ENCODE results near the gene GABRG1.

DNA sequence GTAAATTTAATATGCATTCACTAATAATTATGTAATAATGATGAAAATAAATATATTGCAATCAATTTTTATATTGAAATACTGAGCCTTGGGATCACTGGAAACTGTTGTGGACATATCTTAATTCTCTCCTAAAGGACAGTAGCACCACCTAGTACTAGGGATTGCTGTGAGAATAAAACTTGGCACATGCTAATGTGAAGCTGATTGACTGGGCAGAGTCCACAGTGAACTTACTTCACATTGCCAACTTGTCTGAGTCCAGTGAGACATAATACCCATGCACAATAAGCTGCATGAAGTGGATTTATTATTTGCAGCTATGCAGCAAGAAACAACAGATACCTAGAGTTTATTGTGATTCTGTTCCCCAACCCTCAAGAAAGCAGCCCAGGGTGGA lies 131.1 kb downstream of the GABRG1 start:
- TF ChIP-seq, protein P1, sequence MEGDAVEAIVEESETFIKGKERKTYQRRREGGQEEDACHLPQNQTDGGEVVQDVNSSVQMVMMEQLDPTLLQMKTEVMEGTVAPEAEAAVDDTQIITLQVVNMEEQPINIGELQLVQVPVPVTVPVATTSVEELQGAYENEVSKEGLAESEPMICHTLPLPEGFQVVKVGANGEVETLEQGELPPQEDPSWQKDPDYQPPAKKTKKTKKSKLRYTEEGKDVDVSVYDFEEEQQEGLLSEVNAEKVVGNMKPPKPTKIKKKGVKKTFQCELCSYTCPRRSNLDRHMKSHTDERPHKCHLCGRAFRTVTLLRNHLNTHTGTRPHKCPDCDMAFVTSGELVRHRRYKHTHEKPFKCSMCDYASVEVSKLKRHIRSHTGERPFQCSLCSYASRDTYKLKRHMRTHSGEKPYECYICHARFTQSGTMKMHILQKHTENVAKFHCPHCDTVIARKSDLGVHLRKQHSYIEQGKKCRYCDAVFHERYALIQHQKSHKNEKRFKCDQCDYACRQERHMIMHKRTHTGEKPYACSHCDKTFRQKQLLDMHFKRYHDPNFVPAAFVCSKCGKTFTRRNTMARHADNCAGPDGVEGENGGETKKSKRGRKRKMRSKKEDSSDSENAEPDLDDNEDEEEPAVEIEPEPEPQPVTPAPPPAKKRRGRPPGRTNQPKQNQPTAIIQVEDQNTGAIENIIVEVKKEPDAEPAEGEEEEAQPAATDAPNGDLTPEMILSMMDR (IDR thresholded peaks at IDR 0.05; ENCODE audit: poor library complexity, severe bottlenecking), result no peak
- TF ChIP-seq EP300 (conservative IDR thresholded peaks at IDR 0.05; ENCODE audit: poor library complexity, severe bottlenecking) (no peak), RAD21 (conservative IDR thresholded peaks at IDR 0.05) (no peak), EZH2 (IDR thresholded peaks at IDR 0.05; ENCODE audit: borderline replicate concordance, insufficient read depth, low read length, poor library complexity, severe bottlenecking) (no peak)
- TF ChIP-seq, protein P2, sequence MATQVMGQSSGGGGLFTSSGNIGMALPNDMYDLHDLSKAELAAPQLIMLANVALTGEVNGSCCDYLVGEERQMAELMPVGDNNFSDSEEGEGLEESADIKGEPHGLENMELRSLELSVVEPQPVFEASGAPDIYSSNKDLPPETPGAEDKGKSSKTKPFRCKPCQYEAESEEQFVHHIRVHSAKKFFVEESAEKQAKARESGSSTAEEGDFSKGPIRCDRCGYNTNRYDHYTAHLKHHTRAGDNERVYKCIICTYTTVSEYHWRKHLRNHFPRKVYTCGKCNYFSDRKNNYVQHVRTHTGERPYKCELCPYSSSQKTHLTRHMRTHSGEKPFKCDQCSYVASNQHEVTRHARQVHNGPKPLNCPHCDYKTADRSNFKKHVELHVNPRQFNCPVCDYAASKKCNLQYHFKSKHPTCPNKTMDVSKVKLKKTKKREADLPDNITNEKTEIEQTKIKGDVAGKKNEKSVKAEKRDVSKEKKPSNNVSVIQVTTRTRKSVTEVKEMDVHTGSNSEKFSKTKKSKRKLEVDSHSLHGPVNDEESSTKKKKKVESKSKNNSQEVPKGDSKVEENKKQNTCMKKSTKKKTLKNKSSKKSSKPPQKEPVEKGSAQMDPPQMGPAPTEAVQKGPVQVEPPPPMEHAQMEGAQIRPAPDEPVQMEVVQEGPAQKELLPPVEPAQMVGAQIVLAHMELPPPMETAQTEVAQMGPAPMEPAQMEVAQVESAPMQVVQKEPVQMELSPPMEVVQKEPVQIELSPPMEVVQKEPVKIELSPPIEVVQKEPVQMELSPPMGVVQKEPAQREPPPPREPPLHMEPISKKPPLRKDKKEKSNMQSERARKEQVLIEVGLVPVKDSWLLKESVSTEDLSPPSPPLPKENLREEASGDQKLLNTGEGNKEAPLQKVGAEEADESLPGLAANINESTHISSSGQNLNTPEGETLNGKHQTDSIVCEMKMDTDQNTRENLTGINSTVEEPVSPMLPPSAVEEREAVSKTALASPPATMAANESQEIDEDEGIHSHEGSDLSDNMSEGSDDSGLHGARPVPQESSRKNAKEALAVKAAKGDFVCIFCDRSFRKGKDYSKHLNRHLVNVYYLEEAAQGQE (IDR thresholded peaks at IDR 0.05; ENCODE audit: borderline replicate concordance), result no peak
